ENCODE measurements around the gene EXD3.

The EXD3 gene

DNA sequence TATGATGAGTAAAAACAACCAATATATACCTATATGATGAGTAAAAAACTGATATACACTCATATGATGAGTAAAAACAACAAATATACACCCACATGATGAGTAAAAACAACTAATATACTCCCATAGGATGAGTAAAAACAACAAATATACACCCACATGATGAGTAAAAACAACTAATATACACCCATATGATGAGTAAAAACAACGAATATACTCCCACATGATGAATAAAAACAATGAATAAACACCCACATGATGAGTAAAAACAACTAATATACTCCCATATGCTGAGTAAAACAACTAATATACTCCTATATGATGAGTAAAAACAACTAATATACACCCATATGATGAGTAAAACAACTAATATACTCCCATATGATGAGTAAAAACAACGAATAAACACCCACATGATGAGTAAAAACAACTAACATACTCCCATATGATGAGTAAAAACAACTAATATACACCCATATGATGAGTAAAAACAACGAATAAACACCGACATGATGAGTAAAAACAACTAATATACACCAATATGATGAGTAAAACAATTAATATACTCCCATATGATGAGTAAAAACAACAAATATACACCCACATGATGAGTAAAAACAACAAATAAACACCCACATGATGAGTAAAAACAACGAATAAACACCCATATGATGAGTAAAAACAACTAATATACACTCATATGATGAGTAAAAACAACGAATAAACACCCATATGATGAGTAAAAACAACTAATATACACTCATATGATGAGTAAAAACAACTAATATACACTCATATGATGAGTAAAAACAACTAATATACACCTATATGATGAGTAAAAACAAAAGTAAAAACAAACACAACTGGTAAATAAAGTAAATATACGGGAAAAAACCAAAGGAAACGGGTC lies 95.1 kb downstream of the EXD3 start:
- DNase-seq = peak; percentile 41

DNA sequence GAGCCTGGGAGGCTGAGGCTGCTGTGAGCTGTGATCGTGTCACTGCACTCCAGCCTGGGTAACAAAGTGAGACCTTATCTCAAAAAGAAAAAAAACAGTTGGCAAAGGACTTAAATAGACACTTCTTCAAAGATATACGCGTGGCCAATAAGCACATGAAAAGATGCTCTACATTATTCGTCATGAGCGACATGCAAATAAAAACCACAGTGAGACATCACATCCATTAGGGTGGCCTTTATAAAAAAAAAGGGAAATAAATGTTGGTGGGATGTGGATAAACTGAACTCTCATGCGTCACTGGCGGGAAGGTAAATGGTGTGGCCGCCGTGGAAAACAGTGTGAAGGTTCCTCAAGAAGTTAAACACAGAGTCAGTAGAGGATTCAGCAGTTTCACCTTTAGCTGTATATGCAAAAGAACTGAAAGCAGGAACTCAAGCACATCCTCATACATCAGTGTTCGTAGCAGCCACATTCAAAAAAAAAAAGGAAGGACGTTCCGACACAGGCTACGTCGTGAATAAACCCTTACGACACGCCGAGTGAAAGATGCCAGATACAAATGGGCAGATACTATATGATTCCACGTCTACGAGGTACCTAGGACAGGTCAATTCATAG lies 96.4 kb downstream of the EXD3 start:
- DNase-seq = peak; percentile 56

DNA sequence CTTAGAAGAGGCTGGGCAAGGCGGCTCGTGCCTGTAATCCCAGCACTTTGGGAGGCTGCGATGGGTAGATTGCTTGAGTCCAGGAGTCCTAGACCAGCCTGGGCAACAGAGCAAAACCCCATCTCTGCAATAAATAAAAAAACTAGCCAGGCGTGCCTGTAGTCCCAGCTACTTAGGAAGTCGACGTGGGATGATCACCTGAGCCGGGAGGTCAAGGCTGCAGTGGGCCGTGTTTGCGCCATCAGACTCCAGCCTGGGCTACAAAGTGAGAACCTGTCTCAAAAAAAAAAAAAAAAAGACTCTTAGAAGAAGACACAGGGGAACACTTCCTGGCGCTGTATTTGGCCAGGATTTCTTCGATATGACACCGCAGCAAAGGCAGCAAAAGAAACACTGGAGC lies 97.2 kb downstream of the EXD3 start:
- no peak for DNase-seq

DNA sequence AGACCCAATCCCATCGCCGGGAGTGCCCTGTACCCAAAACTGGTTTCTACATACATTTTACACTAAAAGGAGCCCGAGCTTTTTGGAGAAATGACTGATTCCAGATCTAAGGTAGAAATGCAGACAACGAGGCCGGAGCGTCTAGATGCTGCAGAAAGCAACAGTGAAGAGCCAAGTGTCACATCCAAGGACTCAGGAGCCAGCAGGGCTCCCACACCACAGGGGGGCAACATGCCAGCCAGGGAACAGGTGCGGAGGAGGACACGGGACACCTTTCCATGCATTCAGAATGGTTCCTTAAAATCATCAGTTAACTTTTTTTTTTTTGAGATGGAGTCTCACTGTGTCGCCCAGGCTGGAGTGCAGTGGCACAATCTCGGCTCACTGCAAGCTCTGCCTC lies 97.8 kb downstream of the EXD3 start:
- DNase-seq = no peak

DNA sequence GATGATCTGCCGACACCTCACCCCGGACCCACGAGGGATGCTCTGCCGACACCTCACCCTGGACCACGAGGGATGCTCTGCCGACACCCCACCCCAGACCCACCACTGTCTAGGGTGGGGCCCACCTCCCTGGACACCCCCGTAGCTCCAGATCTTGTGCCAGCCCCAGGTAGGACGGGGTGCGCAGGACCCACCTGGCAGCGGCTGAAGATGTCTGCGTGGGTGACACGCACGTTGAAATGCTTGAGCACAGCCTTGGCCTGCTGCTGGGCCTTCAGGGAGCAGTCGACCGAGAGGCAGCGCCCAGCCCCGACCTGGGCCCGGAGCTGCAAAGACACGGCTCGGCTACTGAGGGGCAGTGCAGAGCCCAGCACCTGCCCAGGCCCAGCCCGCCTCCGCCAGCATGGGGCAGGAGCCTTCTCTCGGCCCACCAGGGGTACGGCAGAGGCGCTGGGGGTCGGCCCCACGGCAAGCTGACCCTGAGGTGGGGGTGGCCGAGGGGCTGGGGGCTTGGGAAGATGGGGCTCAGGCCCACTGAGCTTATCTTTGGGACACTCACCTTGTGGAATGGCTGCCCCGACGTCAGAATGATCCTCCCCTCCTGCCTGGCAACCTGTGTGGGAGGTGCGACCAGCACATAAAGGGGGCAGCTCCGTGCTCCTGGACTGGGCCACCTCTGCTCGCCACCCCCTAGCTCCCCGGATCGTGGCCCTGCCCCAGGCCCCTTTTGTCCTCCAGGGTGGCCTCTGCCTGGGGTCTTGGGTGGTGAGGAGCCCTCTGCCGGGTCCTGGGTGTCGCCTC lies 99.2 kb downstream of the EXD3 start:
- DNase-seq = no peak

DNA sequence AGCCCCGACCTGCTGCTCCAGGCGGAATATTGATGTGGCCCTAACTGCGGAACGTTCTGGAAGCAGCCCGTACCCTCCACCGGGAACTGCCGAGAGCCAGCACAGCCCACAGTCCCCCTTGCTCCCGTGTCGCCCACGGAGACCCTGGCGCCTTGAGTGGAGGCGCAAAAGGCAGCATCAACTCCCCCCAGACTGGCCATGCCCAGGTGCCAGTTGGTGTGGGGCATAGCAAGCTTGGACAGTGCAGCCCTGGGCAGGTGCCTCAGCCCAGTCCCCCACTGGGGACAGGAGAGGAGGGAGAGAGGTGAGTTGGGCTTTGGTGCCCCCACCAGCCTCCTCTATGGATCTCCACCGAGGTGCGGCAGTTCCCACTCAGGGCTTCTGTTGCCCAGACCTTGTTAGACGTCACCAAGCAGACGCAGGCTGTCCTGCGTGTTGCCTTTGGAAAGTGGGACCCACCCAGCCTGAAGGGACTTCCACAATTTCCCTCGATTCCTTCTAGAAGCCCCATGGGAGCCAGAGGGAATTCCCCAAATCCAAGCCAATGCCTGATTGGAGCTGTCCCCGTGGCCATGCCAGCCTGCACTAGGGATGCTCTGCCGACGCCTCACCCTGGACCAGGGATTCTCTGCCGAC lies 101.1 kb downstream of the EXD3 start:
- DNase-seq = no peak

DNA sequence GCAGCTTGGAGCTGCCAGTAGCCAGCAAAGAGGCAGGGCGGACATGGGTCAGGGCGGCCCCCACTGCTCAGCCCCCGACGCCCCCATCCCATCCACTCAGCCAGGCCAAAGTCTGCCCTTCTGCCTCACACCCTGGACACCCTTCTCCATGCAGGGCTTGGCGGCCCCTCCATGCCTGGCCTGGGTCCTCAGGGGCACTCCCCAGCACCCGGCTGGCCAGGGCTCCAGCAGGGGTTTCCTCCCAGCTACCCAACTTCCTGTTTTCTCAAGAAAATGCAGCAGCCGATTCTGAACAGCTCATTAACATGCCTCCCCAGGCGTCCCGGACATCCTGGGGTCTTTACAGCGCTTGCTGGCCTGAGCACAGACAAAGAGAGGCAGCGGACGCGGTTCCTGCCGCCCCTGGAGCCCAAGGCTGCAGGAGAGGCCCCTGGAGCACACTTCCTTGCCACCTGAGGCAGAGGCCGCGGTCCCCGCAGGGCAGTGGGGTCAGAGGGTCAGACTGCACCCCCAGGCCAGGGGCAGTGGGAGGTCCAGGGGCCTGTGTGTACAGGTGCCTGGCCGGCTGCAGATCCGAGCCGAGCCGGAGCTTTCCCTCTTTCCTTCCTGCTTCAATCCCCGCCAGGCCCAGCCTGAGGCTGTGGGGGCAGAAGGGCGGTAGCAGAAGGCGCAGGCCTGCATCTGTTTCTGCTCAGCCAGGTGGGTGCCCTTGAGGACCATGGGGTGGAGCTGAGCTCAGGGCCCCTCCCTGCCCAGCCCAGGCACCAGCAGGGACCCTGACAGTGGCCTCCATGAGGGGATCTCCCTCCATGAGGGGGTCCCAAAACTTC lies 102.2 kb downstream of the EXD3 start:
- peak; percentile 73 for DNase-seq

DNA sequence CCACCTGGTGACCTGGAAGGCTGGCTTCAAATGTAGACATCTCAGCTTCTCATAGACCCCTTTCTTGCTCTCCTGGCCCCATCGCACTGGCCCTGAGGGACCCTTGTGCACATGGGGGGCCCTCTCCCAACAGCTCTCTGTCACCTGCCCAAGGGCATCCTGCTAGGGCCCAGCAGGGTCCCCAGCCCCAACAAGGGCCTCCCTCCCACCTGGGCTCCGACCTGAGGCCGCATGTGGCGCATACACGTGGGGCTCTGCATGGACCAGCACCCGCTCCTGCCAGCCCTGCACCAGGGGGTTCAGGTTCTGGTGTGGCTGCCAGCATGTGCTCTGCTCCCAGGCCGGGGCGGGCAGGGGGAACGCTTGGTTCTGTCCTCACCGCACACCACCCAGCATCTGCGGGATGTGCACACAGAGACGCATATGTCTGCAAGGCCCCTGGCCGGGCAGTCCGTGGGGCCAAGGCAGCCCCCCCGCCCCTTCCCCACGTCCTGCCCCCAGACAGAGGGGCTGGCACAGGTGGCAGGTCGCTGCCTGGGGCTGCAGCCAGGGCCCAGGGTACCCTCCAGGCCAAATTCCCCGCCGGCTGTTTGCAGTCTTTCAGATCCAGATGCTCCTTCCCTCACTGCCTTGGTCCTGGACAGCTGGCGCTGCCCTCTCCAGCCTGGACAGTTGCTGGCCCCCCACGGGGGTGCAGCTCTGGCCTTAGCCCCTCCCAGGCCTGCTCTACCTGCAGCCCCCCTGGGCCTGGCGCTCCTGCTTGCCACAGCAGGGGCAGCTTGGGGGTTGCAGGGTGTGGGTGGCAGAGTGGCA lies 103.0 kb downstream of the EXD3 start:
- no peak for DNase-seq

DNA sequence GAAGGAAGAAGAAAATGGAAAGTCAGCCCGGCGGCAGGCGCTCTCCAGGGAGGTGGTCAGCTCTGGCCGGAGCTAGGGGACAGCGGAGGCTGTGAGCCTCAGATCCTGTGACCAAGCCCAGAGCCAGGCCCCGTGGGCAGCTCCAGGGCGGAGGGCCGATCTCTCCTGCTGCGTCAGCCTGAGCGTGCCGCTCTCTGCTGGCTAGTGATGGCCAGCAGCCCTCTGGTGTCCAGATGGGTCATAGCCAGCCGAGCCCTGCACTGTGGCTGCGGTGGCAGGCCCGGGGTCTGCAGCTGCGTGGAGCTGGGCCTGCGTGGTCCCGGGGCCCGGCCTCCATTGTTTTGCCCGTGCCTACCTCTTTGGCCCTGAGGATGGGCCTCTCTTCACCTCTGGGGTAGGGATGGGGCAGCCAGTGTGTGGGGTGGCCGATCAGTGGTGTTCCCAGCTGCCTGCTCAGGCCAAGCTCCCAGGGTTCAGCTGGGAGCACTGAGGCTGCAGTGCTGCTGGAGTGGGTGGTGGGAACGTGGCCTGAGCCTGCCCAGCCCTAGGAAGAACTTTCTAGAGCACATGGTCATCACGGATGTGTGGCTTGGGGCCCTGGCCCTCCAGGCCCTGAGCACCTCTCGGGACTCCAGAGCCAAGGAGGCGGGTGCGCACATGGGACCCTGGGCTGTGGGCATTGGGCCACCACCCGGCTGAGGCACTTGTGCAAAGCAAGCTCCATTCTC lies 103.8 kb downstream of the EXD3 start:
- no peak for DNase-seq

DNA sequence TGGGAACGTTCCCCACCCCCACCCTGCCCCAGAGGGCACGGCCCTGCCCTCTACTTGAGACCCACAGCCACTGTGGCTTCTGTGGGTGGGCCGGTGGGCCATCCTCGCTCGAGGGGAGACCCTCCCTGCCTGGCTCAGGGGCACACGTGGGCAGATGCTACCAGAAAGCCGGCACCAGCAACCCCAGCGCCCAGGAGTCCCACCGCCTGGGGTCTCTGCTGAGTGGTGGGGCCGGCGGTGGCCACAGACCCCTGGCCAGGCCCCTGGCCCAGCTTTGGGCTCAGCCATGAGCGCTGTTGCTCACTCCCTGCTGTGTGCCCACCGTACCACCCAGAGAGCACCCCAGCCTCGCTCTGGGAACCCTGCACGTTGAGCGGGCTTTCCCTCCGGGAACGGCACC lies 104.4 kb downstream of the EXD3 start:
- DNase-seq = no peak

DNA sequence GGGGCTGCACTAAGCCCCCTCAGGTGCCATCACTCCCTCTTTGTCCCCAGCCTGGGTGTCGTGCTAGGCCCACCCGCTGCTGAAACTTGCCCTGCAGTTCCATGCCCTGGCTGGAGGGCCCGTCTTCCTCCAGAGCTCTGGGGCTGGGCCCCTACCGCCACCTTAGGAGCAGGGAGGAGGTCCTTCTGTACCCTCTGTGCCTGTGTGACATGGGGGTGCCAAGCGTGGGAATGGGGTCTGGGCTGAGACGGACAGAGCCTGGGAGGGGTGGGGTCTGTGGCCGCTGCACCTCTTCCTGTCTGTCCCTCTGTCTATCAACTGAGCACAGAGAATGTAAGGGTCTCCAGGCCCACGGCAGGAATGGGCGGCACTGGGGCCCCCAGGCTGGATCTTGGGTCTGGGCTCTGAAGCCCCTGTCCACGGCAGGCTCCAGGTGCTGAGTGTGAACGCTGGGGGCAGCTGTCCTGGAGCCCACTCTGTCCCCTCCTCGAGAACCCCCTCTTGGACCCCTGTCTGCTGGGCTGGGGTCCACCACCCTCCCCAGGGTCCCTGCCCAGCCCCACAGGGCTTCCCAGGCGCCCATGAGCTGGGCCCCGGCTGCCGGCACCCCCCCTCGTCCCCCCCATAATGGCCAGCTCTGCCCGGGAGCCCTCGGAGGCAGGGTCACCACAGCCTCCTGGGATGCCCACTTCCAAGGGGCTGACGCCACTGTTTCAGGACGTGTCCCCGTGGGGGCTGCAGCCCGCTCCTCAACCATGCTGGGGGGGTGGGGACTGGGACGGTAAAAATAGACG lies 105.0 kb downstream of the EXD3 start:
- DNase-seq = no peak

DNA sequence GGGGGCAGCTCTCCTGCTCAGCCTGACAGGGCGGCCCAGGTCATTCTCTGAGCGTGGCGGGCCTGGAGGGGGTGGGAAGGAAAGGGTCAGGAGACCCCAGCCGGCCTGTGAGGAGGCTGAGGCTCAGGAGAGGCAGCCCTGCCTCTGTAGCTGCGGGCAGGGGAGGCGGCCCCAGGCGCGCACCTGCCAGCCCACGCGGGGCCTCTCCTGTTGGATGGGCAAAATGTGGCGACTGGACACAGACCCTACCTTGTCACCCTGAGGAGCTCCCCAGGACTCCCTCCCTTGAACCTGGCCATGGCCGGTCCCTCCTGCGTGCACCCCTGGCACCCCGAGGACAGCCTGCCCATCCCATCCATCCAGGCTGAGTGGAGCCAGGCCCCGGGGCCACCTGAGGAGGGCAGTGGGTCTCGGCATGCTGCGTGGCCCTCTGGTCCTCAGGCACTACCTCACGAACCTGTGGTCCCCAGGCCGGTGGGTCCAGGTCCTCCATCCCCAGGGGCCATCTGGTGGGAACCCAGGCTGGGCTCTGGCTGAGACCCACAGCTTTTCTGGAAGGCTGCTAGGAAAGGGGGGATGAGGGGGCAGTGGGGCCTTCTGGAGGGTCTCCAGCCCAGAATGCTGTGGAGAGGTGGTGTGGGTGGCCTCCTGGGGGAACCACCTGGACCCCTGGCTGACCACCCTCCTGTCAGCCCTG lies 105.8 kb downstream of the EXD3 start:
- DNase-seq = no peak

DNA sequence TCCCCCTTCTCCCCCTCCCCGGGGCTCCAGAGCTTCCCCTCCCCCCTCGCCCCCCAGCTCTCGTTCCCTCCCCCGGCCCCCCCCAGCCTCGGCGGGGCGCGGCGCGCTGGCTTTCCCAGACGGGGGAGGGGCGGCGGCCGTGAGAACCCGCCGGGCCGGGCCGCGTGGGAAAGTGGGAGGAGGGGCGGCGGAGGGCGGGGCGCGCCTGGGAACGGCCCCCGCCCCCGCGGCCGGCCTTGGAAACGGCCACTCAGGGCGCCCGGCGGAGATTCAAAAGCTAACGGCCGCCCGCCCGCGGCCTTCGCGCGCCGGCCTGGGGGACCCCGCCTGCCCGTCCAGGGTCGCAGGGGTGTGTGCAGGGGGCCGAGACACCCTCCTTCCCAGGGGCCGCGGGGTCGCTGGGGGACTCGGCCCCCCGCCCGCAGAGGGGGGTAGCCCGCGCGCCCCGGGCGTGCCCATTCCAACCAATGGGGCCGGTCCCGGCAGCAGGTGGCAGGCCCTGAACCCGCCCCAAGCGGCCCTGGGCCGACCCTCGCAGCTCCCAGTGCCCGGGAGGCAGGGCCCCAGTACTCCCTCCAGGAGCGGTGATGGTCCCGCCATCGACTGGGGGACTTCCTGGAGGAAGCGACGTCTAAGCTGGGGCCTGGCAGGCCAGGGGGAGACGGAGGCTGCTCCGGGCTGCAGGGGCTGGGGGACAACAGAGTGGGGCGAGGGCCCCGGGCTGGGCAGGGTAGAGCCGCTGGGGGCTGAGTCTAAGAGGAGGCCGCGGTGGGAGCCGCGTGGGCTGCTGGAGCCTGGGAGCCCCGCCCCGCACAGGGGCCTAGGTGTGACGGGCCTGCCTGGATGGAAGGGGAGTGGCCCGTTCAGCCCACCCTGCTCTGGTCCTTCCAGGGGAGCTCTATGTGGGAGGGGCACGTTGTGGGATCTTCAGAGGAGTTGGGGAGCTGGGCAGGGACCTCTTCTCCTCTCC lies 106.7 kb downstream of the EXD3 start:
- DNase-seq = peak; percentile 76

DNA sequence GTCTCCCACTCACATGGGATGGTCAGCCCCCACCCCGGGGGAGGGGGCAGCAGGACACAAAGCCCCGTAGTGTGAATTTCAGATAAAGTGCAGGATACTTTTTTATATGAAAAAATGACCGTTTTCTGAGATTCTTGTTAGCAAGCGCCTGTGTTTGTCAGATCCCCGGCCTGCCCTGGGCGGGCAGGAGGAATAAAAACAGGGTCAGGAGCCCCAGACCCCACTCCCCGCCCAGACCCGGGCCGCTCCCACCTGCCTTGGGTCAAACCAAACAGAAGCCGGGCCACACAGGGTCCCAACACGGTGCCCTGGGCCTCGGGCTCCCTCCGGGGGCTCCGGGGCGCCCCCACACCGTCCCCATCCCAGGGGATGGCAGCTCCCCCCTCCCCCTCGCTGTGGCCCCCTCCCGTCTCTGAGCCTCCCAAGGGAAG lies 107.4 kb downstream of the EXD3 start:
- no peak for DNase-seq

DNA sequence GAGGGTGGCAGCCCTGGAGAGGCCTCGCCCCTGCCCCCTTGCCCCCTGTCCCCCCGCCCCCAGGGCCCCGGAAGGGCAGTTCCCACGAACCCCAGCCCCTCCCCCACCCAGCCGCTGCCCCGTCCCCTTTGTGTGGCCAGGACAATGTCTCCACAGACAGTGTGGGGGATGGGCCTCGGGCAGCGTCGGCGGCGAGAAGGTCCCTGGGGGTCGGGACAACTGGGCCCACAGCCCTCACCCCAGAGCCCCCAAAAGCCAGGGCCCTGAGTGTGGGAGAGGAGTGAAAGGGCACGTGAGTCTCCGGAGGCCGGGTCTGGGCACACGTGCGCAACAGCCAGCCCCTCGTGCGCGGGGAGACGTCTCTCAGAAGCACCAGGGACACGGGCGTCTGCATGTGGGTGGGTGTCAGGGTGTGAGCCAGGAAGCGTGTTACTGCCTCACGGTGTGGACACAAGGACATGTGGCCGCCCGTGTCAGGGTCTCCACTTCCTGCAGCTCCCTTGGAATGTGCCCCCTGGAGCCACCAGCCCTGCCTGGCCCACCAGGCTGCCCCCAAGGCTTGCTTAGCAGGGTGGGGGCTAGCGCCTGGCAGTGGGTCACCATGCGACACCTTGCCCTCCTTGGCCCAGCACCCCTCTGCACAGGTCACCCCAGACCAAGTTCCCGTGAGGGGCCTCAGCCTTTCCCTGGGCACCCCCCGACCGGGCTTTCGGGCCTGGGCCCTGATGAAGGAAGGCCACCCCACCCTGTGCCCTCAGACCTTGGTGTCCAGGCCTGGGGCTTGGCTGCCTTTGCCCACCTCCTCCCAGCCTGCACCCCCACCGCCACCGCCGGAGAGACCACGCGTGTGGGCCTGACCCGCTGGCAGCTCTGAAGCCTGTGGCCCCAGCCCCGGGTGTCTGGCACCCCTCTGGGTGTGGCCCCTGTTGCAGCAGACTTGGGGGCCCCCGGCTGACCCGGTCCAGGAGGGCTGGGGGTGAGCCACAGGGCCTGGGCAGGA lies 108.1 kb downstream of the EXD3 start:
- no peak for DNase-seq

DNA sequence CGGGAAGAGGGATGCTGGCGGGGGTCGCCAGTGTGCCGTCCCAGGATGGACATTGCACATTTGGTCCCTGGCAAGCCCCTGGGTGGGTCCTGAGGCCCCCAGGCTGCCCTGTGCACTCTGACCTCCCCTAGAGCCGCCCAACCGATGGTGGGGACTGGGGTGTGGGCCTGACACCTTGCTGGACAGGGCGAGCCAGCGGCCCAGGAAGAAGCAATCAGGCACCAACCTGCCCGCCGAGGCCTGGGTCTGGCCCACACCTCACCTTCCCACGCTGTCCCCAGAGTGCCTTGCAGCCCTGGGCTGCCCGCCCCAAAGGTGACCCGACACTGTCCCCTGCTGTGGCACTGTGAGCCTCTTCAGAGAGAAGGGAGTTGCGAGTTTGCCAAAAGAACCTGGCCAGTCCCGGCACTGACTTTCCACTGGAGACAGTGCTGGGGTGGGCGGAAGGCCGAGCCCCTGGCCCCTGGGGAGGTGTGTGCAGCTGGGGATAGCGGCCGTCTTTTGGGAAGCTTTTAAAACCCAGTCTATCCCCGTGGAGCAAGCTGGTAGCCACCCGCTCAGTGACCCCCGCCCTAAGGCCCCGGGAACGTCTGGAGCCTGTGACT lies 108.9 kb downstream of the EXD3 start:
- DNase-seq = no peak
